Fibroblast of pulmonary artery (primary cell): ENCODE results near the gene SLC39A3.
"Not testable (repeated sequence)": the region's sequence is repeated elsewhere in the genome, so short reads cannot be mapped to it uniquely, and the experiment has no call there.

Experiments used
- DNase-seq: peaks from one replicate; pipeline ENCODE4 v3.0.0-alpha.2; 2010; ENCODE audit warnings: low read depth
- H3K4me3 ChIP-seq: replicated peaks from 2 replicates; pipeline ENCODE4 v1.5.1; 2011; ENCODE audit warnings: low read depth, mild to moderate bottlenecking, control low read depth, low read length, moderate library complexity
- CTCF ChIP-seq: IDR thresholded peaks from 2 replicates; pipeline ENCODE4 v1.5.1; 2011; ENCODE audit warnings: mild to moderate bottlenecking, control low read depth, low read length, inconsistent platforms; ENCODE audit errors: missing control alignments

The SLC39A3 gene

GRCh38 chr19:2716722-2717637 is 22.8 kb downstream of the SLC39A3 start:
- no peak for DNase-seq
- TF ChIP-seq CTCF, result no peak
- no peak overlapping the region for H3K4me3 ChIP-seq

GRCh38 chr19:2716275-2716650 is 23.6 kb downstream of the SLC39A3 start:
- no peak for TF ChIP-seq CTCF
- no peak overlapping the region for H3K4me3 ChIP-seq
- no peak for DNase-seq

- no peak for DNase-seq
- no peak for TF ChIP-seq CTCF
- no peak overlapping the region for H3K4me3 ChIP-seq
Measured at GRCh38 chr19:2715470-2716274, 24.1 kb downstream of the SLC39A3 start.

GRCh38 chr19:2714531-2715269 is 25.1 kb downstream of the SLC39A3 start:
- DNase-seq, result no peak
- H3K4me3 ChIP-seq, result no peak overlapping the region
- no peak for TF ChIP-seq CTCF

- DNase-seq, result not testable (repeated sequence)
Measured at GRCh38 chr19:2714102-2714501, 25.7 kb downstream of the SLC39A3 start.

GRCh38 chr19:2713170-2713569 is 26.6 kb downstream of the SLC39A3 start:
- DNase-seq, H3K4me3 ChIP-seq: not testable (repeated sequence)

More at GRCh38 chr19:2714102-2714501, 25.7 kb downstream of the SLC39A3 start:
- not testable (repeated sequence) for H3K4me3 ChIP-seq

- no peak for TF ChIP-seq CTCF
Measured at GRCh38 chr19:2711875-2712205, 28.0 kb downstream of the SLC39A3 start.

More at GRCh38 chr19:2711875-2712205, 28.0 kb downstream of the SLC39A3 start:
- no peak overlapping the region for H3K4me3 ChIP-seq
- DNase-seq, result no peak
